SK-N-SH treated with all-trans-retinoic acid at 6 μM for 48 hours (cell line): ENCODE results near the gene OR2G3.

Source experiments
- ATAC-seq: fragments of 200-7000 bp; cut with Tn5 transposase; 3 replicates; pipeline ENCODE4 v1.9.1; 2020; ENCODE audit warnings: mild to moderate bottlenecking, moderate library complexity
- ARNTL ChIP-seq: fragments of 450-650 bp; formaldehyde crosslinking; IDR thresholded peaks from 2 replicates; pipeline ENCODE4 v1.5.0; 2020; ENCODE audit warnings: low read depth, mild to moderate bottlenecking, moderate library complexity, borderline replicate concordance
- BACH2 ChIP-seq: fragments of 250-450 bp; sonication (Bioruptor Pico); IDR thresholded peaks from 2 replicates; pipeline ENCODE4 v1.9.0; 2021; ENCODE audit warnings: mild to moderate bottlenecking, borderline replicate concordance
- CSDC2 ChIP-seq: fragments of 250-450 bp; sonication (Bioruptor Pico); IDR thresholded peaks from 2 replicates; pipeline ENCODE4 v1.5.0; 2020; ENCODE audit warnings: mild to moderate bottlenecking, moderate library complexity
- ESRRG ChIP-seq: fragments of 250-450 bp; sonication (Bioruptor Pico); IDR thresholded peaks from 2 replicates; pipeline ENCODE4 v1.6.1; 2021; ENCODE audit warnings: mild to moderate bottlenecking
- GLIS3 ChIP-seq: fragments of 250-450 bp; sonication (Bioruptor Pico); IDR thresholded peaks from 2 replicates; pipeline ENCODE4 v1.5.0; 2020; ENCODE audit warnings: mild to moderate bottlenecking, moderate library complexity
- ISL1 ChIP-seq: fragments of 250-450 bp; sonication (Bioruptor Pico); IDR thresholded peaks from 2 replicates; pipeline ENCODE4 v2.1.2; 2022; ENCODE audit warnings: mild to moderate bottlenecking, moderate library complexity
- OSR1 ChIP-seq: fragments of 250-450 bp; sonication (Bioruptor Pico); IDR thresholded peaks from 2 replicates; pipeline ENCODE4 v1.8.0; 2022; ENCODE audit warnings: moderate library complexity, mild to moderate bottlenecking, inconsistent platforms
- PPARA ChIP-seq: fragments of 250-450 bp; sonication (Bioruptor Pico); IDR thresholded peaks from 2 replicates; pipeline ENCODE4 v1.5.0; 2020; ENCODE audit warnings: mild to moderate bottlenecking, borderline replicate concordance
- RARB ChIP-seq: fragments of 250-450 bp; sonication (Bioruptor Pico); IDR thresholded peaks from 2 replicates; pipeline ENCODE4 v1.8.0; 2021; ENCODE audit warnings: mild to moderate bottlenecking, moderate library complexity
- SNAI2 ChIP-seq: fragments of 250-450 bp; sonication (Bioruptor Pico); IDR thresholded peaks from 2 replicates; pipeline ENCODE4 v1.5.0; 2020; ENCODE audit warnings: mild to moderate bottlenecking, moderate library complexity
- TCF4 ChIP-seq: fragments of 250-450 bp; sonication (Bioruptor Pico); IDR thresholded peaks from 2 replicates; pipeline ENCODE4 v1.8.0; 2021; ENCODE audit warnings: mild to moderate bottlenecking, moderate library complexity, borderline replicate concordance
- TOX ChIP-seq: fragments of 250-450 bp; sonication (Bioruptor Pico); IDR thresholded peaks from 2 replicates; pipeline ENCODE4 v1.8.0; 2021; ENCODE audit warnings: mild to moderate bottlenecking, moderate library complexity, borderline replicate concordance
- ZC3H10 ChIP-seq: fragments of 250-450 bp; sonication (Bioruptor Pico); IDR thresholded peaks from 2 replicates; pipeline ENCODE4 v1.5.1; 2021; ENCODE audit warnings: mild to moderate bottlenecking, moderate library complexity
- ZFP3 ChIP-seq: fragments of 250-450 bp; sonication (Bioruptor Pico); IDR thresholded peaks from 2 replicates; pipeline ENCODE4 v1.5.0; 2020; ENCODE audit warnings: mild to moderate bottlenecking, moderate library complexity
- ZFP30 ChIP-seq: fragments of 450-650 bp; formaldehyde crosslinking; IDR thresholded peaks from 2 replicates; pipeline ENCODE4 v1.5.0; 2022; ENCODE audit warnings: mild to moderate bottlenecking, moderate library complexity
- ZNF565 ChIP-seq: fragments of 450-650 bp; formaldehyde crosslinking; conservative IDR thresholded peaks from 2 replicates; pipeline ENCODE4 v1.5.0; 2020; ENCODE audit warnings: low read depth, mild to moderate bottlenecking, moderate library complexity
- ZNF70 ChIP-seq: fragments of 450-650 bp; formaldehyde crosslinking; IDR thresholded peaks from 2 replicates; pipeline ENCODE4 v1.5.0; 2020; ENCODE audit warnings: mild to moderate bottlenecking, moderate library complexity
- ZNF8 ChIP-seq: fragments of 450-650 bp; formaldehyde crosslinking; IDR thresholded peaks from 2 replicates; pipeline ENCODE4 v1.5.0; 2020; ENCODE audit warnings: mild to moderate bottlenecking, moderate library complexity
- TF ChIP-seq, protein P1 (sequence below): fragments of 250-450 bp; sonication (Bioruptor Pico); IDR thresholded peaks from 2 replicates; pipeline ENCODE4 v1.8.0; 2021; ENCODE audit warnings: low read depth, mild to moderate bottlenecking, moderate library complexity, borderline replicate concordance
- TF ChIP-seq, protein P2 (sequence below): fragments of 250-450 bp; sonication (Bioruptor Pico); IDR thresholded peaks from 2 replicates; pipeline ENCODE4 v1.5.1; 2020; ENCODE audit warnings: low read depth, mild to moderate bottlenecking, moderate library complexity
- TF ChIP-seq, protein P3 (sequence below): fragments of 250-450 bp; sonication (Bioruptor Pico); IDR thresholded peaks from 2 replicates; pipeline ENCODE4 v1.8.0; 2020; ENCODE audit warnings: mild to moderate bottlenecking, moderate library complexity, borderline replicate concordance
- TF ChIP-seq, protein P4 (sequence below): fragments of 250-450 bp; sonication (Bioruptor Pico); IDR thresholded peaks from 2 replicates; pipeline ENCODE4 v1.5.1; 2021; ENCODE audit warnings: mild to moderate bottlenecking, moderate library complexity
- TF ChIP-seq, protein P5 (sequence below): fragments of 250-450 bp; sonication (Bioruptor Pico); IDR thresholded peaks from 2 replicates; pipeline ENCODE4 v1.5.0; 2020; ENCODE audit warnings: mild to moderate bottlenecking, moderate library complexity

OR2G3 gene

DNA sequence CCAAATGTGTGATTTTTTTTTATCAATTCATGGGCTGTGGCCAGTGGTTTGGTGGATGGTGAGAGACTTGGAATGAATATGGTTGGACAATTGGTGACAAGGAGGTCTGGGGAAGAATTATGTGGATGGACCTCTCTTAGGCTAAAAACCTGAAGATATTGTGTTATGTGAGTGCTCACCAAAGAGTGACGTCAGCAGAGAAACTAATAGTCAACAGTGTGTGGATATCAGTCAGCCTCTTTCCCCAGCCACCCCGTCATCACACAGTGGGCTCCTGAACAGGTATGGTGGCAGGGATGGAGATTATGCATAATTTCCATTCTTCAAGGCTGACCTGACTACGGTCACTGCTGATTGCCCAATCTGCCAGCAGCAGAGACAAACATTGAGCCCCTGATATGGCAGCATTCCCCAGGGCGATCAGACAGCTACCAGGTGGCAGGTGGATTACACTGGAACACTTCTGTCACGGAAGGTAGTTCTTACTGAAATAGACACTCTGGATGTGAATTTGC lies 26.4 kb upstream of the OR2G3 start (continued):
- TF ChIP-seq, protein P1, sequence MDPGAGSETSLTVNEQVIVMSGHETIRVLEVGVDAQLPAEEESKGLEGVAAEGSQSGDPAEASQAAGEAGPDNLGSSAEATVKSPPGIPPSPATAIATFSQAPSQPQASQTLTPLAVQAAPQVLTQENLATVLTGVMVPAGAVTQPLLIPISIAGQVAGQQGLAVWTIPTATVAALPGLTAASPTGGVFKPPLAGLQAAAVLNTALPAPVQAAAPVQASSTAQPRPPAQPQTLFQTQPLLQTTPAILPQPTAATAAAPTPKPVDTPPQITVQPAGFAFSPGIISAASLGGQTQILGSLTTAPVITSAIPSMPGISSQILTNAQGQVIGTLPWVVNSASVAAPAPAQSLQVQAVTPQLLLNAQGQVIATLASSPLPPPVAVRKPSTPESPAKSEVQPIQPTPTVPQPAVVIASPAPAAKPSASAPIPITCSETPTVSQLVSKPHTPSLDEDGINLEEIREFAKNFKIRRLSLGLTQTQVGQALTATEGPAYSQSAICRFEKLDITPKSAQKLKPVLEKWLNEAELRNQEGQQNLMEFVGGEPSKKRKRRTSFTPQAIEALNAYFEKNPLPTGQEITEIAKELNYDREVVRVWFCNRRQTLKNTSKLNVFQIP (CRISPR knock-in tag) = no peak
- no peak for TF ChIP-seq GLIS3 (CRISPR knock-in tag)

DNA sequence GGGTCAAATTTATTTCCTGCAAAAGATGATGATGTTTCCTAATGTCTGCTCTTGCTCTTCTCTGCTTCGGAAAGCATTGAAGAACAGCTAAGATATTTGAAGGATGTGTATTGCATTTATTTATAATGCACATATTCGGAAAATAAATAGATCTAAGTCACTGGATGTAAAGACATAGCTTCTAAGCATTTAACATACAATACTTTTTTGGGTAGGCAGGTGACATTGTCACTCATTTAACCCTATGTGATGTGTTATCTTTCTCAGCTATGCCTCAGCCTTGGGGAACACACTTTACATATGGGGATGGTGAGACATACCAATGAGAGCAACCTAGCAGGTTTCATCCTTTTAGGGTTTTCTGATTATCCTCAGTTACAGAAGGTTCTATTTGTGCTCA lies 17.3 kb upstream of the OR2G3 start, which contains the start of gene OR2G2:
TSS of gene OR2G2 (plus strand) at position 301 of the 400 bp plus-strand sequence. CDS start at position 301, 0 bp downstream.
- no peak for TF ChIP-seq TCF4
- TF ChIP-seq ZNF565 = no peak
- TF ChIP-seq, protein P2, sequence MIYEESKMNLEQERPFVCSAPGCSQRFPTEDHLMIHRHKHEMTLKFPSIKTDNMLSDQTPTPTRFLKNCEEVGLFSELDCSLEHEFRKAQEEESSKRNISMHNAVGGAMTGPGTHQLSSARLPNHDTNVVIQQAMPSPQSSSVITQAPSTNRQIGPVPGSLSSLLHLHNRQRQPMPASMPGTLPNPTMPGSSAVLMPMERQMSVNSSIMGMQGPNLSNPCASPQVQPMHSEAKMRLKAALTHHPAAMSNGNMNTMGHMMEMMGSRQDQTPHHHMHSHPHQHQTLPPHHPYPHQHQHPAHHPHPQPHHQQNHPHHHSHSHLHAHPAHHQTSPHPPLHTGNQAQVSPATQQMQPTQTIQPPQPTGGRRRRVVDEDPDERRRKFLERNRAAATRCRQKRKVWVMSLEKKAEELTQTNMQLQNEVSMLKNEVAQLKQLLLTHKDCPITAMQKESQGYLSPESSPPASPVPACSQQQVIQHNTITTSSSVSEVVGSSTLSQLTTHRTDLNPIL = no peak
- TF ChIP-seq ZFP3 (CRISPR knock-in tag) = no peak
- no peak for TF ChIP-seq BACH2 (CRISPR knock-in tag)
- TF ChIP-seq ISL1 (CRISPR knock-in tag) = no peak
- no peak for TF ChIP-seq ESRRG (CRISPR knock-in tag)
- no peak for TF ChIP-seq ZC3H10 (CRISPR knock-in tag)
- TF ChIP-seq PPARA (CRISPR knock-in tag) = no peak
- ATAC-seq = no peak

DNA sequence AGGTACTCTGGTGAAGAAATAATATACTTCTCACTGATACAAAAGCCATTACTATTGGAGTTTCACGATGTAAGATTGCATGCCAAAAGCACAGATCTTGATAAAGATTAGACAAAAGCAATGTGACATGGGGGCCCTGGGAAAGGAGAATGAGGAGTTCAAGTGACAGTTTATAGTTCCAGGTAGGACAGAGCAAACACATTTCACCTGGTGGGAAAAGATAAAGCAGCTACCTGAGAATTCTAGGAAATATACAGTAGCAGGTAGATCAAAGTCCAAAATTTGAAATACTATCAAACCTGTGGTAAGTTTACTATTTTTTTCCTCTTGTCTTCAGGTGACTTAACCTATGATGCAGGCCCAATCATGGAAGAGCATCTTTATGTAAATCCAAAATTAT lies 8.0 kb downstream of the OR2G3 start:
- no peak for TF ChIP-seq OSR1 (CRISPR knock-in tag)
- no peak for TF ChIP-seq ZNF8 (CRISPR knock-in tag)
- no peak for TF ChIP-seq BACH2 (CRISPR knock-in tag)
- no peak for TF ChIP-seq ZC3H10 (CRISPR knock-in tag)
- TF ChIP-seq ISL1 (CRISPR knock-in tag) = no peak
- no peak for TF ChIP-seq TOX
- TF ChIP-seq, protein P3, sequence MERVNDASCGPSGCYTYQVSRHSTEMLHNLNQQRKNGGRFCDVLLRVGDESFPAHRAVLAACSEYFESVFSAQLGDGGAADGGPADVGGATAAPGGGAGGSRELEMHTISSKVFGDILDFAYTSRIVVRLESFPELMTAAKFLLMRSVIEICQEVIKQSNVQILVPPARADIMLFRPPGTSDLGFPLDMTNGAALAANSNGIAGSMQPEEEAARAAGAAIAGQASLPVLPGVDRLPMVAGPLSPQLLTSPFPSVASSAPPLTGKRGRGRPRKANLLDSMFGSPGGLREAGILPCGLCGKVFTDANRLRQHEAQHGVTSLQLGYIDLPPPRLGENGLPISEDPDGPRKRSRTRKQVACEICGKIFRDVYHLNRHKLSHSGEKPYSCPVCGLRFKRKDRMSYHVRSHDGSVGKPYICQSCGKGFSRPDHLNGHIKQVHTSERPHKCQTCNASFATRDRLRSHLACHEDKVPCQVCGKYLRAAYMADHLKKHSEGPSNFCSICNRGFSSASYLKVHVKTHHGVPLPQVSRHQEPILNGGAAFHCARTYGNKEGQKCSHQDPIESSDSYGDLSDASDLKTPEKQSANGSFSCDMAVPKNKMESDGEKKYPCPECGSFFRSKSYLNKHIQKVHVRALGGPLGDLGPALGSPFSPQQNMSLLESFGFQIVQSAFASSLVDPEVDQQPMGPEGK (CRISPR knock-in tag) = no peak
- no peak for ATAC-seq

DNA sequence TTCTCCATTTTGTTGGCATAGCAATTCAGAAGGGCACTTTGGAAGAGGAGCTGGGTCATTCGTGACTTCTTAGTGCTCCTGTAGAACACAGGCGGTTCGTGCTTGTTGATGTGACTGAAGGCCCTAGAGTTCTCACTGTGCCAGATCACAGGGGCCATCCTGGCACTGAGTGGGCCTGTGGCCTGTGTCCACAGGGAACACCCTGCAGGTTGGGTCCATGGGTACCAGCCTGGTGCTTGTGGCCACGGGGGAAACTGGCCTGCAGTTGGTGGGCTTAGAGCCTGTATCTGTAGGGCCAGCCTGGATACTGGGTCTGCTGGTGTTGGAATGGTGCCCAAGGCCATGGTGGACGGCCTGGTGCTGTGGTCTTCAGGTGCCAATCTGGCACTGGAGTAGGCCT lies 9.2 kb downstream of the OR2G3 start:
- ATAC-seq = no peak
- no peak for TF ChIP-seq BACH2 (CRISPR knock-in tag)
- TF ChIP-seq, protein P4, sequence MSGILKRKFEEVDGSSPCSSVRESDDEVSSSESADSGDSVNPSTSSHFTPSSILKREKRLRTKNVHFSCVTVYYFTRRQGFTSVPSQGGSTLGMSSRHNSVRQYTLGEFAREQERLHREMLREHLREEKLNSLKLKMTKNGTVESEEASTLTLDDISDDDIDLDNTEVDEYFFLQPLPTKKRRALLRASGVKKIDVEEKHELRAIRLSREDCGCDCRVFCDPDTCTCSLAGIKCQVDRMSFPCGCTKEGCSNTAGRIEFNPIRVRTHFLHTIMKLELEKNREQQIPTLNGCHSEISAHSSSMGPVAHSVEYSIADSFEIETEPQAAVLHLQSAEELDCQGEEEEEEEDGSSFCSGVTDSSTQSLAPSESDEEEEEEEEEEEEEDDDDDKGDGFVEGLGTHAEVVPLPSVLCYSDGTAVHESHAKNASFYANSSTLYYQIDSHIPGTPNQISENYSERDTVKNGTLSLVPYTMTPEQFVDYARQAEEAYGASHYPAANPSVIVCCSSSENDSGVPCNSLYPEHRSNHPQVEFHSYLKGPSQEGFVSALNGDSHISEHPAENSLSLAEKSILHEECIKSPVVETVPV = no peak
- TF ChIP-seq ZFP30 = no peak
- no peak for TF ChIP-seq ESRRG (CRISPR knock-in tag)
- TF ChIP-seq OSR1 (CRISPR knock-in tag) = no peak
- TF ChIP-seq ARNTL (CRISPR knock-in tag) = no peak
- no peak for TF ChIP-seq RARB (CRISPR knock-in tag)
- TF ChIP-seq SNAI2 = no peak
- no peak for TF ChIP-seq GLIS3 (CRISPR knock-in tag)
- TF ChIP-seq, protein P5, sequence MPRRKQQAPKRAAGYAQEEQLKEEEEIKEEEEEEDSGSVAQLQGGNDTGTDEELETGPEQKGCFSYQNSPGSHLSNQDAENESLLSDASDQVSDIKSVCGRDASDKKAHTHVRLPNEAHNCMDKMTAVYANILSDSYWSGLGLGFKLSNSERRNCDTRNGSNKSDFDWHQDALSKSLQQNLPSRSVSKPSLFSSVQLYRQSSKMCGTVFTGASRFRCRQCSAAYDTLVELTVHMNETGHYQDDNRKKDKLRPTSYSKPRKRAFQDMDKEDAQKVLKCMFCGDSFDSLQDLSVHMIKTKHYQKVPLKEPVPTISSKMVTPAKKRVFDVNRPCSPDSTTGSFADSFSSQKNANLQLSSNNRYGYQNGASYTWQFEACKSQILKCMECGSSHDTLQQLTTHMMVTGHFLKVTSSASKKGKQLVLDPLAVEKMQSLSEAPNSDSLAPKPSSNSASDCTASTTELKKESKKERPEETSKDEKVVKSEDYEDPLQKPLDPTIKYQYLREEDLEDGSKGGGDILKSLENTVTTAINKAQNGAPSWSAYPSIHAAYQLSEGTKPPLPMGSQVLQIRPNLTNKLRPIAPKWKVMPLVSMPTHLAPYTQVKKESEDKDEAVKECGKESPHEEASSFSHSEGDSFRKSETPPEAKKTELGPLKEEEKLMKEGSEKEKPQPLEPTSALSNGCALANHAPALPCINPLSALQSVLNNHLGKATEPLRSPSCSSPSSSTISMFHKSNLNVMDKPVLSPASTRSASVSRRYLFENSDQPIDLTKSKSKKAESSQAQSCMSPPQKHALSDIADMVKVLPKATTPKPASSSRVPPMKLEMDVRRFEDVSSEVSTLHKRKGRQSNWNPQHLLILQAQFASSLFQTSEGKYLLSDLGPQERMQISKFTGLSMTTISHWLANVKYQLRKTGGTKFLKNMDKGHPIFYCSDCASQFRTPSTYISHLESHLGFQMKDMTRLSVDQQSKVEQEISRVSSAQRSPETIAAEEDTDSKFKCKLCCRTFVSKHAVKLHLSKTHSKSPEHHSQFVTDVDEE (CRISPR knock-in tag) = no peak
- TF ChIP-seq ZNF565 = no peak
- TF ChIP-seq, protein P3 (CRISPR knock-in tag) = no peak
- TF ChIP-seq CSDC2 (CRISPR knock-in tag) = no peak
- no peak for TF ChIP-seq TOX
- TF ChIP-seq ISL1 (CRISPR knock-in tag) = no peak
- TF ChIP-seq ZFP3 (CRISPR knock-in tag) = no peak
- no peak for TF ChIP-seq ZNF70 (CRISPR knock-in tag)
- TF ChIP-seq, protein P1 (CRISPR knock-in tag) = no peak
- TF ChIP-seq ZC3H10 (CRISPR knock-in tag) = no peak
